Thoracic aorta (tissue), 2 donors: ENCODE results near the gene SSPN. TPM values are rescaled to one million over a fixed set of nuclear protein-coding genes. Genes with fewer than 3 reads are reported as not detected.

Experiments used
- ATAC-seq: fragments of 150-250 bp; one replicate; pipeline ENCODE4 v1.8.0; 2017; ENCODE audit warnings: low read depth; ENCODE audit not compliant: insufficient number of reproducible peaks, low FRiP score
- DNase-seq: peaks from one replicate; pipeline ENCODE4 v3.0.0-alpha.2; 2020; ENCODE audit warnings: low spot score
- H3K27ac ChIP-seq, 2 donors: fragments of 200-600 bp; sonication (generic); 1 replicate in 1 of 2; 2 replicates in 1 of 2; pipeline ENCODE4 v1.5.1; 2016; ENCODE audit warnings: mild to moderate bottlenecking in 2 of 2, moderate library complexity in 2 of 2
- H3K27me3 ChIP-seq: fragments of 200-600 bp; sonication (generic); replicated peaks from 2 replicates; pipeline ENCODE4 v1.6.0; 2016; ENCODE audit warnings: mild to moderate bottlenecking; ENCODE audit not compliant: insufficient read depth
- H3K36me3 ChIP-seq: fragments of 200-600 bp; sonication (generic); one replicate; pipeline ENCODE4 v1.5.1; 2016
- H3K4me1 ChIP-seq, 2 donors: fragments of 200-600 bp; sonication (generic); 1 replicate in 1 of 2; 2 replicates in 1 of 2; pipeline versions ENCODE4 v1.5.1 to v1.6.0; 2016; ENCODE audit warnings: low read depth in 2 of 2, mild to moderate bottlenecking in 1 of 2; ENCODE audit not compliant: control insufficient read depth in 1 of 2
- H3K4me3 ChIP-seq: fragments of 200-600 bp; sonication (generic); 2 replicates; pipeline ENCODE4 v1.5.1; 2016; ENCODE audit warnings: mild to moderate bottlenecking
- H3K9me3 ChIP-seq: fragments of 200-600 bp; sonication (generic); 2 replicates; pipeline ENCODE4 v1.5.1; 2016
- CTCF ChIP-seq: fragments of 200-600 bp; sonication (generic); IDR thresholded peaks from one replicate; pipeline ENCODE4 v1.5.1; 2019; ENCODE audit warnings: antibody characterized with exemption
- total RNA-seq, 2 donors: library from RNA; depleted of rRNA; stranded (reverse); fragments of >200 nt; gene quantifications; one replicate each; pipeline versions ENCODE4 v1.1.0 to v1.2.3, GENCODE V29; 2016

The SSPN gene
- total RNA-seq, 2 donors from 2014 or later: 36.7 to 50.9 TPM

- Histone ChIP-seq H3K36me3 (no peaks in the 10 kb centered on the region), H3K27me3 (no peaks in the 10 kb centered on the region), H3K4me3 (peak overlapping the region; percentile 77), H3K9me3 (no peaks in the 10 kb centered on the region), H3K4me1 (peaks cover 0 to 10% of the 10 kb centered on the region in 2 donors), H3K27ac (peak overlapping the region in 1 of 2 donors; percentile 9)
- DNase-seq (no peak), ATAC-seq (no peak)
- no peak for TF ChIP-seq CTCF
Measured at GRCh38 chr12:26226629-26227360, 31.4 kb downstream of the SSPN start.

- H3K9me3 ChIP-seq: no peaks in the 10 kb centered on the region
- no peaks in the 10 kb centered on the region for H3K27me3 ChIP-seq
- H3K4me1 ChIP-seq: peaks cover 0 to 10% of the 10 kb centered on the region in 2 donors
- DNase-seq: no peak
- no peak overlapping the region for H3K27ac ChIP-seq
- no peak for ATAC-seq
- no peak for TF ChIP-seq CTCF
- peak overlapping the region; percentile 77 for H3K4me3 ChIP-seq
- no peaks in the 10 kb centered on the region for H3K36me3 ChIP-seq
Measured at GRCh38 chr12:26227361-26227745, 32.0 kb downstream of the SSPN start.

- H3K4me1 ChIP-seq: peaks cover 0 to 10% of the 10 kb centered on the region in 2 donors
- no peaks in the 10 kb centered on the region for H3K36me3 ChIP-seq
- no peak for ATAC-seq
- H3K4me3 ChIP-seq: no peak overlapping the region
- H3K9me3 ChIP-seq: no peaks in the 10 kb centered on the region
- no peak overlapping the region for H3K27ac ChIP-seq
- no peak for TF ChIP-seq CTCF
- DNase-seq: no peak
- no peaks in the 10 kb centered on the region for H3K27me3 ChIP-seq
Measured at GRCh38 chr12:26229910-26230309, 34.5 kb downstream of the SSPN start.

- Histone ChIP-seq H3K4me3 (no peak overlapping the region), H3K9me3 (no peaks in the 10 kb centered on the region), H3K27me3 (no peaks in the 10 kb centered on the region), H3K27ac (no peak overlapping the region), H3K36me3 (no peaks in the 10 kb centered on the region), H3K4me1 (peaks cover 0 to 5% of the 10 kb centered on the region in 2 donors)
- no peak for DNase-seq
- TF ChIP-seq CTCF: no peak
- ATAC-seq: no peak
Measured at GRCh38 chr12:26231470-26231869, 36.1 kb downstream of the SSPN start.

- Histone ChIP-seq H3K27ac (no peak overlapping the region), H3K4me3 (no peak overlapping the region), H3K4me1 (peaks cover 0 to 4% of the 10 kb centered on the region in 2 donors), H3K9me3 (no peaks in the 10 kb centered on the region), H3K36me3 (no peaks in the 10 kb centered on the region), H3K27me3 (no peaks in the 10 kb centered on the region)
- no peak for ATAC-seq
- TF ChIP-seq CTCF: no peak
- DNase-seq: no peak
Measured at GRCh38 chr12:26231921-26232320, 36.5 kb downstream of the SSPN start.
